ENCODE results near the gene GALNT9. TPM values are rescaled to one million over a fixed set of nuclear protein-coding genes. Genes with fewer than 3 reads are reported as not detected.

The GALNT9 gene
- total and polyA plus RNA-seq, 7 experiments from 2014 or later = not detected

- no peak overlapping the region for H3K4me3 Mint-ChIP-seq
- DNase-seq = no peak
- H3K9me3 ChIP-seq (ENCODE audit: control insufficient read depth in 2 of 3, low read length in 3 of 3) = no peaks in the 10 kb centered on the region
- no peak overlapping the region for H3K4me3 ChIP-seq (ENCODE audit: low read length)
- ChIA-PET POLR2A (no interaction called here), CTCF (interaction anchor here (1.1 kb wide), 1 partner anchor 111 kb away, joined by 5 read pairs; no protein-coding TSS in a partner anchor)
- H3K4me1 ChIP-seq (ENCODE audit: control insufficient read depth in 2 of 2, insufficient read depth in 2 of 2, low read length in 2 of 2) = no peaks in the 10 kb centered on the region
- H3K27ac ChIP-seq (ENCODE audit: low read depth, low read length) = no peak overlapping the region
- intact Hi-C loops (cut with micrococcal nuclease) = loop anchor here in 1 of 2 donors (5.0 kb wide), 1 partner anchor 112 kb away; no protein-coding TSS in a partner anchor
- no peaks in the 10 kb centered on the region for H3K27me3 ChIP-seq (ENCODE audit: control insufficient read depth in 2 of 2, insufficient read depth in 2 of 2, low read length in 2 of 2)
- no peak for ATAC-seq
- H3K36me3 ChIP-seq (ENCODE audit: control insufficient read depth in 2 of 3, insufficient read depth in 3 of 3, low read length in 3 of 3) = no peaks in the 10 kb centered on the region
- H3K27me3 Mint-ChIP-seq = no peaks in the 10 kb centered on the region
- H3K4me1 Mint-ChIP-seq = no peaks in the 10 kb centered on the region
- peaks cover 0 to 1% (median 0%) of the 10 kb centered on the region in 11 donors for H3K9me3 Mint-ChIP-seq
- H3K36me3 Mint-ChIP-seq = no peaks in the 10 kb centered on the region
- no peak overlapping the region for H3K27ac Mint-ChIP-seq
Observed at GRCh38 chr12:132264086-132265010, 65.0 kb downstream of the GALNT9 start.

DNA sequence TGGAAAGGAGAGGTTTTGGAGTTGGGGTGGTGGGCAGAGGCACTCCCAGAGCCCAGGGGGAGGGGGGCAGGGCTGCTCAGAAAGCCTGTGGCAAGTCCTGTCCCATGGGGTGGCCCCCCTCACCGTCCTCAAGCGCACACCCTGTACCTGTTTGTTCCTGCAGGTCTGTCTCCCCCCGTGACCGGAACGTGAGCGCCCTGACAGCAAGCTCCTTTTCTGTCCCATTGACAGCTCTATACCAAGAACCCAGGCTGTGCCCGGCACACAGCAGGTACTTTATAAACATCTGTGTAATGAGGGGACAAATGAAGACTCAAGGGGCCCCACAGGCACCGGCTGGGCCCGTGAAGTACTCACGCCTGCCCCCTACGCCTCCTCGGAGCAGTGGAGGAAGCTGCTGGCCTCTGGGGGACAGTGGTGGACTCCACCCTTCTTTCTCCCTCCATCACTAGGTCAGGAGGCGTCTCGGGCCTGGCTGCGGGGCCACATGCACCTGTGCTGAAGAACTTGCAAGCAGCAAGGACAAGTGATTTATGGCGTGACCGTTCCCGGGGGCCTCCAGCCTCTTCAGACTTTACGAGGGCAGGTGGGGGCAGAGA, 65.8 kb downstream of the GALNT9 start:
- intact Hi-C loops (cut with micrococcal nuclease) = loop anchor here in 1 of 2 donors (5.0 kb wide), 1 partner anchor 111 kb away; no protein-coding TSS in a partner anchor
- no peak overlapping the region for H3K27ac Mint-ChIP-seq
- CTCF ChIA-PET = interaction anchor here (1.1 kb wide), 1 partner anchor 110 kb away, joined by 5 read pairs; no protein-coding TSS in a partner anchor
- no peaks in the 10 kb centered on the region for H3K36me3 Mint-ChIP-seq
- no peak overlapping the region for H3K4me3 Mint-ChIP-seq
- no peaks in the 10 kb centered on the region for H3K27me3 ChIP-seq (ENCODE audit: control insufficient read depth in 2 of 2, insufficient read depth in 2 of 2, low read length in 2 of 2)
- H3K9me3 ChIP-seq (ENCODE audit: control insufficient read depth in 2 of 3, low read length in 3 of 3) = no peaks in the 10 kb centered on the region
- H3K27ac ChIP-seq (ENCODE audit: low read depth, low read length) = no peak overlapping the region
- H3K4me3 ChIP-seq (ENCODE audit: low read length) = no peak overlapping the region
- H3K9me3 Mint-ChIP-seq = peaks cover 0 to 1% (median 0%) of the 10 kb centered on the region in 11 donors
- peaks cover 0 to 3% (median 0%) of the 10 kb centered on the region in 5 donors for H3K27me3 Mint-ChIP-seq
- no peaks in the 10 kb centered on the region for H3K4me1 ChIP-seq (ENCODE audit: control insufficient read depth in 2 of 2, insufficient read depth in 2 of 2, low read length in 2 of 2)
- POLR2A ChIA-PET = no interaction called here
- no peaks in the 10 kb centered on the region for H3K36me3 ChIP-seq (ENCODE audit: control insufficient read depth in 2 of 3, insufficient read depth in 3 of 3, low read length in 3 of 3)
- ATAC-seq = no peak
- H3K4me1 Mint-ChIP-seq = no peaks in the 10 kb centered on the region
- no peak for DNase-seq

DNA sequence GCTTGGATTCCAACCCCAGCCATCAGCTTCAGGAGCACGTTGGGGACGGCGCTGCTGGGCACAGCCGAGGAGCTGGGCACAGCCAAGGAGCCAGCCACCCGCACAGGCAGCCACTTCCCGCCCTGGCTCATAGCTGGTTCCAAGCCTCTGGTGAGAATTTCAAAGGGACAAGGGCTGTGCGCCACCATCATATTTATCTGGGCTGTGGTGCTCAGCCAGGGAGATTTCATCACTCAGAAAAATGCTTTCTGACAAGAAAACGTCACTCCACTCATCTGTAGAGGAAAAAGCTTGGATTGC, 66.4 kb downstream of the GALNT9 start:
- peaks cover 0 to 1% (median 0%) of the 10 kb centered on the region in 11 donors for H3K9me3 Mint-ChIP-seq
- no peak overlapping the region for H3K4me3 ChIP-seq (ENCODE audit: low read length)
- intact Hi-C loops (cut with micrococcal nuclease) = loop anchor here in 1 of 2 donors (5.0 kb wide), 1 partner anchor 111 kb away; no protein-coding TSS in a partner anchor
- no peaks in the 10 kb centered on the region for H3K4me1 Mint-ChIP-seq
- H3K4me1 ChIP-seq (ENCODE audit: control insufficient read depth in 2 of 2, insufficient read depth in 2 of 2, low read length in 2 of 2) = no peaks in the 10 kb centered on the region
- H3K27ac ChIP-seq (ENCODE audit: low read depth, low read length) = no peak overlapping the region
- DNase-seq (no peak), ATAC-seq (no peak)
- no peaks in the 10 kb centered on the region for H3K36me3 Mint-ChIP-seq
- H3K4me3 Mint-ChIP-seq = no peak overlapping the region
- H3K27me3 ChIP-seq (ENCODE audit: control insufficient read depth in 2 of 2, insufficient read depth in 2 of 2, low read length in 2 of 2) = no peaks in the 10 kb centered on the region
- ChIA-PET POLR2A (no interaction called here), CTCF (interaction anchor here (1.1 kb wide), 1 partner anchor 109 kb away, joined by 5 read pairs; no protein-coding TSS in a partner anchor)
- no peaks in the 10 kb centered on the region for H3K36me3 ChIP-seq (ENCODE audit: control insufficient read depth in 2 of 3, insufficient read depth in 3 of 3, low read length in 3 of 3)
- no peak overlapping the region for H3K27ac Mint-ChIP-seq
- peaks cover 0 to 3% (median 0%) of the 10 kb centered on the region in 5 donors for H3K27me3 Mint-ChIP-seq
- no peaks in the 10 kb centered on the region for H3K9me3 ChIP-seq (ENCODE audit: control insufficient read depth in 2 of 3, low read length in 3 of 3)

- Histone ChIP-seq H3K9me3 (ENCODE audit: control insufficient read depth in 2 of 3, low read length in 3 of 3) (no peaks in the 10 kb centered on the region), H3K4me1 (ENCODE audit: control insufficient read depth in 2 of 2, insufficient read depth in 2 of 2, low read length in 2 of 2) (no peaks in the 10 kb centered on the region), H3K4me3 (ENCODE audit: low read length) (no peak overlapping the region), H3K36me3 (ENCODE audit: control insufficient read depth in 2 of 3, insufficient read depth in 3 of 3, low read length in 3 of 3) (no peaks in the 10 kb centered on the region), H3K27ac (ENCODE audit: low read depth, low read length) (no peak overlapping the region), H3K27me3 (ENCODE audit: control insufficient read depth in 2 of 2, insufficient read depth in 2 of 2, low read length in 2 of 2) (no peaks in the 10 kb centered on the region)
- no peaks in the 10 kb centered on the region for H3K36me3 Mint-ChIP-seq
- ATAC-seq (no peak), DNase-seq (no peak)
- H3K4me1 Mint-ChIP-seq = no peaks in the 10 kb centered on the region
- H3K27me3 Mint-ChIP-seq = peaks cover 0 to 3% (median 0%) of the 10 kb centered on the region in 5 donors
- ChIA-PET POLR2A (no interaction called here), CTCF (no interaction called here)
- no peak overlapping the region for H3K27ac Mint-ChIP-seq
- peaks cover 0 to 1% (median 0%) of the 10 kb centered on the region in 11 donors for H3K9me3 Mint-ChIP-seq
- H3K4me3 Mint-ChIP-seq = no peak overlapping the region
- intact Hi-C loops (cut with micrococcal nuclease) = loop anchor here in 1 of 2 donors (5.0 kb wide), 1 partner anchor 110 kb away; no protein-coding TSS in a partner anchor
Observed at GRCh38 chr12:132262256-132263060, 66.9 kb downstream of the GALNT9 start.

DNA sequence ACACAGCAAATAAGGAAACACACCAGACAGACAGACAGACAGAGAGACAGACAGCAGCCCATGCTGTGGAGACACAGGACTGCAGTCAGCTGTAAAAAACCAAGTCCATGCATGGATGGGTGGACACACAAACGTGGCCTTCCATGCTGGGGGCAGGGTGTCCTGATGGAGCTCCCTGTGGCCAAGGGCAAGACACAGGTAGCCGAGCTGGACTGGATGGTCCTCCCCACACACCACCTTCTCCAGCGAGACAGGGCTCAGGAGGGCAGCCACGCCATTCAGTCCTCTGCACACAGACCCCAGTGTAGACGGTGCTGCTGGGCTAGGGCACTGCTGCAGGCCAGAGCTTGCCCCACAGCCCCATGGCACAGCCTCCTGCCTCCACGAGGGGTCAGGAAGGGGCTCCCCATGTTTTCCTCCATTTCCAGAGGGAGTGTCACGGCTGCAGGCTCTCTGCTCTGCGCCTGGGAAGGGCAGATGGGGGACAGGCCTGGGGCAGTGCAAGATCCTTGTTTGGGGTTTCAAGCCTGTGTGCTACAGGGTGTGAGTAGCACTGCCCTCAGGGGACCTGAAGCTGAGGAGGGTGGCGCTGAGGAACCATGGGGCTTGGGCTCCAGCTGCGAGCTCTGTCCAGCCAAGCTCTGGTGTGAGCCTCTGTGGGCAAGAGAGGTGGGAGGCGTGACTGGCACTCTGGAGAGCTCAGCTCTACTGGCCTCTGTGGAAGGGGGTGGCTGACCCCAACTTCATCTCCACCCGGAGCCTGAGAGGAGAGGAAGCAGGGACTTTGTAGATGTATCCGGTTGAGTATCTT, 67.9 kb downstream of the GALNT9 start:
- no peaks in the 10 kb centered on the region for H3K36me3 ChIP-seq (ENCODE audit: control insufficient read depth in 2 of 3, insufficient read depth in 3 of 3, low read length in 3 of 3)
- ATAC-seq (no peak), DNase-seq (no peak)
- no peaks in the 10 kb centered on the region for H3K4me1 ChIP-seq (ENCODE audit: control insufficient read depth in 2 of 2, insufficient read depth in 2 of 2, low read length in 2 of 2)
- Mint-ChIP-seq H3K4me3 (no peak overlapping the region), H3K36me3 (no peaks in the 10 kb centered on the region), H3K9me3 (peaks cover 0 to 1% (median 0%) of the 10 kb centered on the region in 11 donors), H3K4me1 (no peaks in the 10 kb centered on the region), H3K27ac (no peak overlapping the region), H3K27me3 (peaks cover 0 to 3% (median 0%) of the 10 kb centered on the region in 5 donors)
- intact Hi-C loops (cut with micrococcal nuclease) = loop anchor here in 1 of 2 donors (5.0 kb wide), 1 partner anchor 109 kb away; no protein-coding TSS in a partner anchor
- no peaks in the 10 kb centered on the region for H3K9me3 ChIP-seq (ENCODE audit: control insufficient read depth in 2 of 3, low read length in 3 of 3)
- H3K27ac ChIP-seq (ENCODE audit: low read depth, low read length) = no peak overlapping the region
- POLR2A ChIA-PET = no interaction called here
- H3K27me3 ChIP-seq (ENCODE audit: control insufficient read depth in 2 of 2, insufficient read depth in 2 of 2, low read length in 2 of 2) = no peaks in the 10 kb centered on the region
- H3K4me3 ChIP-seq (ENCODE audit: low read length) = no peak overlapping the region
- CTCF ChIA-PET = no interaction called here

DNA sequence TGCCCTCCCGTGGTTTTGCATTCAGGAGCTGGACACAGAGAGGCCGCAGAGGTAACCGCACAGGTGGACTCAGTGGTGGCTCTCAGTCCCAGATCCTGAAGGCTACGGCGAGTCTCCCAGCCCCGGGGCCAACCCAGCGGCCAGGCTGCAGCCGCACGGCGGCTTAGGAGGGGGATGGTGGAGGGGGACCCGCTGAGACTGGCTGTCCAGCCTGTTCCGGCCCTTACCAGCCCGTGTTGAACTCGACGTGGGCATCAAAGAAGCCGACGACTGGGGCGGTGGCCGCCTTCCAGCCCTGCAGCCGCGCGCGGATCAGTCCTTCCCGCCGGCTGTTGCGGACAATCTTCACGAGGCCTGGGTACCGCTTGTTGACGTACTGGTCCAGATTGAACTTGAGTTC, 68.7 kb downstream of the GALNT9 start:
- ChIA-PET POLR2A (no interaction called here), CTCF (no interaction called here)
- peaks cover 0 to 3% (median 0%) of the 10 kb centered on the region in 5 donors for H3K27me3 Mint-ChIP-seq
- no peak for ATAC-seq
- intact Hi-C loops (cut with micrococcal nuclease) = loop anchor here in 1 of 2 donors (5.0 kb wide), 1 partner anchor 108 kb away; no protein-coding TSS in a partner anchor
- H3K4me3 ChIP-seq (ENCODE audit: low read length) = no peak overlapping the region
- H3K4me1 ChIP-seq (ENCODE audit: control insufficient read depth in 2 of 2, insufficient read depth in 2 of 2, low read length in 2 of 2) = no peaks in the 10 kb centered on the region
- no peaks in the 10 kb centered on the region for H3K9me3 ChIP-seq (ENCODE audit: control insufficient read depth in 2 of 3, low read length in 3 of 3)
- no peaks in the 10 kb centered on the region for H3K36me3 Mint-ChIP-seq
- no peak overlapping the region for H3K27ac ChIP-seq (ENCODE audit: low read depth, low read length)
- no peaks in the 10 kb centered on the region for H3K27me3 ChIP-seq (ENCODE audit: control insufficient read depth in 2 of 2, insufficient read depth in 2 of 2, low read length in 2 of 2)
- no peak for DNase-seq
- no peaks in the 10 kb centered on the region for H3K4me1 Mint-ChIP-seq
- H3K27ac Mint-ChIP-seq = no peak overlapping the region
- no peak overlapping the region for H3K4me3 Mint-ChIP-seq
- H3K9me3 Mint-ChIP-seq = peaks cover 0 to 1% (median 0%) of the 10 kb centered on the region in 11 donors
- H3K36me3 ChIP-seq (ENCODE audit: control insufficient read depth in 2 of 3, insufficient read depth in 3 of 3, low read length in 3 of 3) = no peaks in the 10 kb centered on the region

Data from naive thymus-derived CD4-positive, alpha-beta T cell (primary cell).